ENCODE measurements around the gene RPL23. TPM values are rescaled to one million over a fixed set of nuclear protein-coding genes. Genes with fewer than 3 reads are reported as not detected.
A peak's percentile ranks its signal among the peaks of the same experiment; 100 is the strongest.

The RPL23 gene
- 1,384 and 1,482 TPM in 2 replicates for total RNA-seq
- polyA plus RNA-seq: 479 and 491 TPM in 2 replicates

DNA sequence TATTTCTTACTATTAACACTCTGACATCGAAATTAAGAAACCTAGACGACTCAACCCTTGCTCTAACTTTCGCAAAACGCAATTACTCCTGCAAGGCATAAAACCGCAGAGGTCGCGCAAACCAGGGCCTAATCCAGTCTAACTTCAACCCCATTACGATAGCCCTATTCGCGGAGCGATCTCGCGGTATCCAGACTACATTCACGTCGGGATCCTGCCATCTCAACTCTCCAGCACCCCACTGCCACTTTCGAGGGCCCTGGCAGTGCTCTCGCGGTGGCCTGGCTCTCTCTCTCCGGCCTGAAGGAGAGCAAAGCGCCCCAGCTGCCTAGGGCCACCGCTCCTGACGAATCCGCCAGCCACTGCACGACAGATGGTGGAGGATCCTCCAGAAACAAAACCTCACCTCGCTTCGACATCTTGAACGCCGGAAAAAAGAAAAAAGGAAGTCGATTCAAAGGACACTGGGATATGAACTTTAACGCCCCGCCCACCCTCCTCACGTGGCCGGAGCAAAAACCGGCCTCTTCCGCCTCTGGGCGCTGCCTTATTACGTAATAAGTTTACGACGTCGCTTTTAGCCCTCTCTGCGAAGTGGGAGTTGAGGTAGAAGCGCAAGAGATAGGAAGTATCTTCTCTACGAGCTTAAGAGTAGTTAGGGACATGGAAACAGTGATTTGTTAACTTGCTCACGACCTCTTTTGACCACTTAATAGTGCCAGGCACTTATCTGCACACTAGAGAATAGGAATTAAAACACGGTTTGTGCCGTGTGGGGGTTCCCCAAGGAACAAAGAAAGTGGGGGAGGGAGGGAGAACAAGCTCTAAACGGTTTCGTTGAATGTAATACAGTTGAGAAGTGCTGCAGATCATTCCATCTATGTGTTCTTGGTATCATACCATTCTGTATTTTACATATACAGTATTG, at the start of gene RPL23:
RPL23 (minus strand) TSS at position 430 of the 928 bp plus-strand sequence; CDS start at position 419, 11 bp downstream.
- 1% methylated on average over 48 of the region's 48 CpGs for WGBS (ENCODE audit: low lambda C conversion rate, missing lambda C conversion rate)
- no peaks in the 10 kb centered on the region for H3K27me3 ChIP-seq

DNA sequence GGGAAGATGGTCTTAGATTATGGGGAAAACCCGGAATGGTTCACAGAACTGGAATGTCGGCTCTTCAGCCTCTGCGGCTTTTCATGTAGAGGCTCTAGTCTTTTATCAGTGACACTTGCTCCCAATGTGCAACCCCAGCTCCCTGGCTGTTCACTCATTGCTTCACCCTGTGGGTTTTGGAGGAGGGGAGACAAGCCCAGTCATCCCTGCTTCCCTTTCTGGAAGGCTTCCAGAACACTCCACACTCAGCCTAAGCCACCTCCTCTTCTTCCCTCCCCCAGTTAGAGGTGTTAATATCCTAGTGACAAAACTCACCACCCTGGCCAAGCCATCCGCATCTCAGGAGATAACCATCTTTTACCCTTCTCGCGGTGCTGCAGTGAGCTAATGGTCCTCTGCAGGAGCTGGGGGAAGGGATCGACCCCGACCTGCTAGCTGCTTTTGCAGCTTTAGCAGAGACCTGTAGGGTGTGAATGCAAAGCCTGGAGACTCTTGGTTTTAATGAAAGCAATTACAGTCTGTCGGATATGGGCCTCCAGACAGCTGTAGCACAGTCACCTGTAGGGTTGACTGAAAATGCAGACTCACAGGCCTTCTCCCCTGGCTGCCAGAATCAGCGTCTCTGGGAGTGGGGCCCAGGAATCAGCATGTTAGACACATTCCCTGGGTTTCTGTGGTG, 47.6 kb upstream of the RPL23 start:
- no peak overlapping the region for H3K4me3 ChIP-seq
- H3K36me3 ChIP-seq (replicated peaks; ENCODE audit: insufficient read depth, low read depth): no peaks in the 10 kb centered on the region
- H3K4me2 ChIP-seq: peak overlapping the region; percentile 33
- no peak overlapping the region for H2AFZ ChIP-seq
- H4K20me1 ChIP-seq (ENCODE audit: insufficient read depth, poor library complexity, severe bottlenecking): peaks cover 77% of the 10 kb centered on the region
- H3K79me2 ChIP-seq: peaks cover 80% of the 10 kb centered on the region
- H3K9me2 ChIP-seq (replicated peaks; ENCODE audit: insufficient read depth): no peaks in the 10 kb centered on the region
- 38% methylated on average over 10 of the region's 10 CpGs for WGBS (ENCODE audit: low lambda C conversion rate, missing lambda C conversion rate)
- TF ChIP-seq EZH2phosphoT487 (IDR thresholded peaks at IDR 0.05; ENCODE audit: low read depth, severe bottlenecking, unreplicated experiment) (no peak), EZH2 (IDR thresholded peaks at IDR 0.05; ENCODE audit: borderline replicate concordance) (no peak)
- TF ChIP-seq, protein P1, sequence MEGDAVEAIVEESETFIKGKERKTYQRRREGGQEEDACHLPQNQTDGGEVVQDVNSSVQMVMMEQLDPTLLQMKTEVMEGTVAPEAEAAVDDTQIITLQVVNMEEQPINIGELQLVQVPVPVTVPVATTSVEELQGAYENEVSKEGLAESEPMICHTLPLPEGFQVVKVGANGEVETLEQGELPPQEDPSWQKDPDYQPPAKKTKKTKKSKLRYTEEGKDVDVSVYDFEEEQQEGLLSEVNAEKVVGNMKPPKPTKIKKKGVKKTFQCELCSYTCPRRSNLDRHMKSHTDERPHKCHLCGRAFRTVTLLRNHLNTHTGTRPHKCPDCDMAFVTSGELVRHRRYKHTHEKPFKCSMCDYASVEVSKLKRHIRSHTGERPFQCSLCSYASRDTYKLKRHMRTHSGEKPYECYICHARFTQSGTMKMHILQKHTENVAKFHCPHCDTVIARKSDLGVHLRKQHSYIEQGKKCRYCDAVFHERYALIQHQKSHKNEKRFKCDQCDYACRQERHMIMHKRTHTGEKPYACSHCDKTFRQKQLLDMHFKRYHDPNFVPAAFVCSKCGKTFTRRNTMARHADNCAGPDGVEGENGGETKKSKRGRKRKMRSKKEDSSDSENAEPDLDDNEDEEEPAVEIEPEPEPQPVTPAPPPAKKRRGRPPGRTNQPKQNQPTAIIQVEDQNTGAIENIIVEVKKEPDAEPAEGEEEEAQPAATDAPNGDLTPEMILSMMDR (IDR thresholded peaks at IDR 0.05; ENCODE audit: poor library complexity): no peak
- no peaks in the 10 kb centered on the region for H3K27me3 ChIP-seq
- H3K27ac ChIP-seq: peak overlapping the region; percentile 57
- no peaks in the 10 kb centered on the region for H3K9me3 ChIP-seq (ENCODE audit: low read depth)
- peaks cover 29% of the 10 kb centered on the region for H3K4me1 ChIP-seq (ENCODE audit: insufficient read depth)
- DNase-seq (ENCODE audit: low spot score): peak; percentile 67

More for the DNA sequence above, at the start of gene RPL23:
- peak; percentile 99 for DNase-seq (ENCODE audit: low spot score)
- no peaks in the 10 kb centered on the region for H3K9me3 ChIP-seq (ENCODE audit: low read depth)
- H4K20me1 ChIP-seq (ENCODE audit: insufficient read depth, poor library complexity, severe bottlenecking): peaks cover 27% of the 10 kb centered on the region
- H3K36me3 ChIP-seq (replicated peaks; ENCODE audit: insufficient read depth, low read depth): no peaks in the 10 kb centered on the region
- H3K79me2 ChIP-seq: peaks cover 39% of the 10 kb centered on the region
- H2AFZ ChIP-seq: peak within 1 kb of the TSS; percentile 36
- TF ChIP-seq EZH2phosphoT487 (IDR thresholded peaks at IDR 0.05; ENCODE audit: low read depth, severe bottlenecking, unreplicated experiment): no peak
- TF ChIP-seq, protein P1 (IDR thresholded peaks at IDR 0.05; ENCODE audit: poor library complexity): no peak
- no peak for TF ChIP-seq EZH2 (IDR thresholded peaks at IDR 0.05; ENCODE audit: borderline replicate concordance)
- H3K9me2 ChIP-seq (replicated peaks; ENCODE audit: insufficient read depth): no peaks in the 10 kb centered on the region
- H3K27ac ChIP-seq: peak within 1 kb of the TSS; percentile 96
- peaks cover 15% of the 10 kb centered on the region for H3K4me1 ChIP-seq (ENCODE audit: insufficient read depth)
- H3K4me2 ChIP-seq: peak within 1 kb of the TSS; percentile 95
- H3K4me3 ChIP-seq: peak within 1 kb of the TSS; percentile 67

DNA sequence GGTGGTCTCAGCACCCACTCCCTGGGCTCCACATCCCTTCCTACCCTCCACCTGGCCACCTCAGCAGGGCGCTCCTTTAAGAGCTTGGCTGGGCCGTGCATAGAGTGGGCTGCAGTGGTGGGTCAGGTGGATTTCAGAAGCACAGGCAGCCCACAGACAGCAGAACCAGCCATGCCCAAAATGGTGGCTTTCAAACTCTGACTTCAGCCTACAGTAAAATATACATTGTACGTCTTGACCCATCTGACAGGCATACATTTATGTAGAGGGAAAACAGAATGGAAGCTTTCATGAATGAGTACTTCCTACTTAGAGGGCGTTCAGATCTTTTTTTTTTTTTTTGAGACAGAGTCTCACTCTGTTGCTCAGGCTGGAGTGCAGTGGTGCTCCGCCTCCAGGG, 45.9 kb upstream of the RPL23 start:
- no peaks in the 10 kb centered on the region for H3K9me2 ChIP-seq (replicated peaks; ENCODE audit: insufficient read depth)
- H4K20me1 ChIP-seq (ENCODE audit: insufficient read depth, poor library complexity, severe bottlenecking): peaks cover 70% of the 10 kb centered on the region
- TF ChIP-seq EZH2phosphoT487 (IDR thresholded peaks at IDR 0.05; ENCODE audit: low read depth, severe bottlenecking, unreplicated experiment) (no peak), EZH2 (IDR thresholded peaks at IDR 0.05; ENCODE audit: borderline replicate concordance) (no peak)
- TF ChIP-seq, protein P1 (IDR thresholded peaks at IDR 0.05; ENCODE audit: poor library complexity): no peak
- WGBS (ENCODE audit: low lambda C conversion rate, missing lambda C conversion rate): 93% methylated on average over 5 of the region's 5 CpGs
- no peak overlapping the region for H2AFZ ChIP-seq
- H3K36me3 ChIP-seq (replicated peaks; ENCODE audit: insufficient read depth, low read depth): no peaks in the 10 kb centered on the region
- peak overlapping the region; percentile 65 for H3K27ac ChIP-seq
- H3K27me3 ChIP-seq: no peaks in the 10 kb centered on the region
- H3K79me2 ChIP-seq: peaks cover 80% of the 10 kb centered on the region
- no peaks in the 10 kb centered on the region for H3K9me3 ChIP-seq (ENCODE audit: low read depth)
- H3K4me3 ChIP-seq: no peak overlapping the region
- H3K4me1 ChIP-seq (ENCODE audit: insufficient read depth): peaks cover 35% of the 10 kb centered on the region
- H3K4me2 ChIP-seq: no peak overlapping the region
- DNase-seq (ENCODE audit: low spot score): no peak

All from hepatocyte (in vitro differentiated cells).